Sigmoid colon (tissue), 4 donors: ENCODE results near the gene STRN4.

ENCODE experiments used
- CTCF ChIP-seq, 4 experiments: fragments of 450-650 bp in 3 of 4; fragments of 200-600 bp in 1 of 4; IDR thresholded peaks; one replicate each; pipeline ENCODE4 v1.5.1; 2016 to 2019; ENCODE audit warnings: antibody characterized with exemption in 4 of 4, mild to moderate bottlenecking in 3 of 4, moderate library complexity in 2 of 4
- EP300 ChIP-seq, 4 donors: sonication (generic); formaldehyde crosslinking; IDR thresholded peaks; one replicate each; pipeline ENCODE4 v1.6.1; 2017; ENCODE audit warnings: antibody characterized with exemption in 4 of 4
- POLR2A ChIP-seq, 2 donors: fragments of 450-650 bp; IDR thresholded peaks; one replicate each; pipeline ENCODE4 v1.6.1; 2016; ENCODE audit warnings: antibody characterized with exemption in 2 of 2, mild to moderate bottlenecking in 2 of 2, moderate library complexity in 2 of 2
- POLR2AphosphoS5 ChIP-seq, 4 donors: sonication (generic); formaldehyde crosslinking; IDR thresholded peaks; one replicate each; pipeline ENCODE4 v1.6.1; 2017; ENCODE audit warnings: antibody characterized with exemption in 4 of 4

GRCh38 chr19:46698395-46699321 is 47.6 kb downstream of the STRN4 start:
- TF ChIP-seq CTCF (IDR thresholded peaks at IDR 0.05) (no peak), POLR2A (IDR thresholded peaks at IDR 0.05) (no peak), EP300 (IDR thresholded peaks at IDR 0.05) (no peak), POLR2AphosphoS5 (IDR thresholded peaks at IDR 0.05) (no peak)
